Measurements from ENCODE around the gene DLGAP1.

GRCh38 chr18:3747176-3747973 lies 707.7 kb downstream of the DLGAP1 start:
- TF ChIP-seq CTCF (IDR thresholded peaks at IDR 0.05; ENCODE audit: low read depth, low read length) (no peak), POLR2A (IDR thresholded peaks at IDR 0.05; ENCODE audit: extremely low read depth, insufficient read length) (no peak)

All from NB4 (cell line).